Epidermal melanocyte (primary cell): Measurements from ENCODE around the gene FKBP5.

Experiments used
- DNase-seq: peaks from one replicate; pipeline ENCODE4 v3.0.0; 2011; ENCODE audit warnings: low spot score; ENCODE audit not compliant: insufficient read length

FKBP5 gene

GRCh38 chr6:35665573-35665972 is 23.1 kb downstream of the FKBP5 start:
- DNase-seq: no peak

DNA sequence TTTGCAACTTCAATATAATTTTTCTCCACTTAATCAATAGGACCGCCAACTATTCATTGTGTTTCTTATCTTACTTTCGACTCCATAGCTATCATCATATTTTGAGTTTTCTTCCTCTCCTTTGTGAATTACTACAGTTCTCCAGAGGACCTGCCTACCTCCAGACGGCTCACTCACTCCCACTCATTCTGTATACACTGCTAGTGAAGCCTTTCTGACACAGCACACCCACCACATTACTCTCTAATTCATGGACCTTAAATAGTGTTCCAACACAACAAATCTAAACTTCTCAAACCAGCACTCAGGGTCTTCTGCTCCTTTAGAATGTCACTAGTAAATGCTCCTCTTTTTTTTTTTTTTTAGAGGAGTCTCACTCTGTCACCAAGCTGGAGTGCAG is 23.8 kb downstream of the FKBP5 start:
- no peak for DNase-seq

DNA sequence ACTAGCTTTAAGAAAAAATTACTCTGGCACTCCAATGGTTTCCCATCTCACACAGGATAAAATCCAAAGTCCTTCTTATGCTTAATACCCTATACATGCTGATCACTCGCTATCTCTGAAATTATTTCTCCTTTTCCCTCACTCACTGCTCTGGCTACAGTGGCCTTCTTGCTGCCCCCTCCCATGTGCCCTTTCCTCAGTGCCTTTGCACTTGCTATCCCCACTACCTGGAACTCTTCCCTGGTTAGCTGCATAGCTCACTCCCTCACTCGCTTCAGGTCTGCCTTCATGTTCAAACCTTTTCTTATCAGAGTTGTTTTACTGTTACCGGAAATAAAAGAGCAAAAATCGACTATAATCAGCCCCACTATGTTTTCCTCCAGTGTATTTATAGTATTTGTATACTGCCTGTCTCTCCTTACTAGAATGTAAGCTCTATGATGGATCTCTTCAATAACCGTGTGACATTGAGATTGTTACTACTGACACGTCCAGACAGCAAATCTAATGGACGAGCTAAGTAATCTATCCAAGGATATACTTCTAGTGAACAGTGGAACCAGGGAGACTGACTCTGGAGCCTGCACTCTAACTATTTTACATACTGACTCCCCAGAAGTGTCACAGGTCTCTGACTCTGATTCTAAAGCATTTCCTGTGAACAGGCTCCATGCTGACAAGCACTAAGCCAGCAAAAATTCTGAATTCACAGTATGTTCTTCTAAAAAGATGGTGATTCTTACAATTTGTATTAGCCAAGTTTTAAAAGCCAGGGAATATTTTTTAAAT is 25.1 kb downstream of the FKBP5 start:
- no peak for DNase-seq

DNA sequence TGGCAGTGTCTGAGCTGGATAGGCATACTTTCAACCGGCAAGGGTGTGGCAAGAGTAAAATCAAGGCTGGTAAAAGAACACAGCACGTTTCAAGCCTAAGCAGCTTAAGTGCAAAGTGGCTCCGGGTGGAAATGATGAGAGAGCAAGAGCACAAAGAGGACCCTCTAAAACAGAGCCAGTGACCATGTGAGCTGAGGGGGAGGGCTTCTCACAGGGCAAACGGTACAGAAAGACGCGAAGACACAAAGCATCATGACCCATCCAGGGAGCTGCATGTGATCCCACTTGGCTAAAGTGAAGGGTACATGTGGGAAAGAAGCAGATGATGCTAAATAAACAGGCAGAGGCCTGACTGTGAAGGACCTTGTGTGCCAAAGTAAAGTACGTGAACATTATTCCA is 25.7 kb downstream of the FKBP5 start:
- DNase-seq: no peak

DNA sequence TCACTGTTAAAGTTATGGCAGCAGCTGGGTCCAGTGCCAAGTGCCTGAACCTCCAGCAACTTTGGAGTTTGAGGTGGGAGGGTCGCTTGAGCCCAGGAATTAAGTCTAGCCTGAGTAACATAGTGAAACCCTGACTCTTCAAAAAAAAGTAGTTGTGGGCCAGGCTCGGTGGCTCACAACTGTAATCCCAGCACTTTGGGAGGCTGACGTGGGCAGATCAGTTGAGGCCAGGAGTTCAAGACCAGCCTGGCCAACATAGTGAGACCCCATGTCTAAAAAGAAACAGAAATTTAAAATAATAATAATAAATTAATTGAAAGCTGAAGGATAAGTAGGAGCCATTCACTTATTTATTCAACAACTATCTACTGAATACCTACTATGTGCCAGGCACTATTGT is 33.8 kb downstream of the FKBP5 start:
- no peak for DNase-seq

- DNase-seq: no peak
Observed at GRCh38 chr6:35651244-35651643, 37.5 kb downstream of the FKBP5 start.

DNA sequence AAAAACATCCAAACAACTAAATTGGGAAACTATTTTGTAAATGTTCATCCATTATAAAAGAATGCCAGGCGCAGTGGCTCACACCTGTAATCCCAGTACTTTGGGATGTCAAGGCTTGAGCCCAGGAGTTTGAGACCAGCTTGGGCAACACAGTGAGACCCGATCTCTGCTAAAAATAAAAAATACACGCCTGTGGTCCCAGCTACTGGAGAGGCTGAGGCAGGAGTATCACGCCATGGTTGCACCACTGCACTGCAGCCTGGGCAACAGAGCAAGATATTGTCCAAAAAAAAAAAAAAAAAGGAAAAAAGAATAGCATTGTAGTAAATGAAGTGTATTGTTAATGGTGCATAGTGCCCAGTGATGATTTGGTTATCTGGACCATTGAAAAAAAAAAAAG is 38.7 kb downstream of the FKBP5 start:
- DNase-seq: no peak

DNA sequence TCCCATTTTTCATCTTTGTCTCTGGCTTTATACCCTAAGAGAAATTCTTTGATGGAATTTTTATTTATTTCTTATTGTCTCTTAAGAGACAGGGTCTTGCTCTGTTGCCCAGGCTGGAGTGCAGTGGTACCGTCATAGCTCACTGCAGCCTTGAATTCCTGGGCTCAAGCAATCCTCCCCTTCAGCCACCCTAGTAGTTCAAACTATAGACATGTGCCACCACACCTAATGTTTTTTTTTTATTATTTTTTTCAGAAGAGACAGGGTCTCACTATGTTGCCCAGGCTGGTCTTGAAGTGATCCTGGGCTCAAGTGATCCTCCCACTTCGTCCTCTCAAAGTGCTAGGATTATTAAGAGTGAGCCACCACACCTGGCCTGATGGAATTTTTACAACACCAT is 40.5 kb downstream of the FKBP5 start:
- DNase-seq: no peak

DNA sequence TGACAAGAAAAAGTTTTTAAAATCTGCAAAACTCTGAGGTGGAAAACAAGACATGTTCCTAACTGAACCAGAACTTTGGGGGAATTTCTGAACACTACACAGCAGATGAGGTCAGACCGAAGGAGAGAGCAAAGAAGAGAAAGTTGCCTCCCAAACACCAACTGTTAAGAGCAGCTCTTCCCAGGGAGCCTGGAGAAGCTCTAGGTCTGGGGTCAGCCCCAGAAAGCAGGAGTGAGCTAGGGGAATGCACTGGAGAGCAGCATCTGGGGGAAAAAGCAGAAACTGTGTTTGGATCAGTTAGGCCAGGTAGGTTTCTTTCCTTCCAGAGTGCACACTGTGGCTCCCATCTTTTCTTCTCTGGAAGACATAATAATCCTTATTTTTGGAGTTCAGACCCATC is 41.3 kb downstream of the FKBP5 start:
- no peak for DNase-seq

DNA sequence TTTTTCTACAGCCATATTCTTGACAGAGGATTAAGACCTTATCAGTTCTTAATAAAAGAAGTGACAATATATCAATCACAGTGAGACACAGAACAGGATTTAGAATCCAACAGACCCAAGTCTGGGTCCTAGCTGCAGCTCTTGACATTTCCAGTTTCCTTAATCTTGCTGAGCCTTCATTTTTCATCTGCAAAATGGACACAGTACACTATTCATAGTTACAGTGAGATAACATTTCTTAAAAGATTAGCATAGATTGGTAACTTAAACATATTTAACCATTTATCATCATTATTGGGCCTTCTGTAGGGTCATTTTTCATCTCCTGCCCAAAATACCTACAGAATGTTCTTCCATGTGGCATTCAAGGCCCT is 45.6 kb downstream of the FKBP5 start:
- no peak for DNase-seq

- no peak for DNase-seq
Observed at GRCh38 chr6:35642471-35643161, 46.1 kb downstream of the FKBP5 start.

DNA sequence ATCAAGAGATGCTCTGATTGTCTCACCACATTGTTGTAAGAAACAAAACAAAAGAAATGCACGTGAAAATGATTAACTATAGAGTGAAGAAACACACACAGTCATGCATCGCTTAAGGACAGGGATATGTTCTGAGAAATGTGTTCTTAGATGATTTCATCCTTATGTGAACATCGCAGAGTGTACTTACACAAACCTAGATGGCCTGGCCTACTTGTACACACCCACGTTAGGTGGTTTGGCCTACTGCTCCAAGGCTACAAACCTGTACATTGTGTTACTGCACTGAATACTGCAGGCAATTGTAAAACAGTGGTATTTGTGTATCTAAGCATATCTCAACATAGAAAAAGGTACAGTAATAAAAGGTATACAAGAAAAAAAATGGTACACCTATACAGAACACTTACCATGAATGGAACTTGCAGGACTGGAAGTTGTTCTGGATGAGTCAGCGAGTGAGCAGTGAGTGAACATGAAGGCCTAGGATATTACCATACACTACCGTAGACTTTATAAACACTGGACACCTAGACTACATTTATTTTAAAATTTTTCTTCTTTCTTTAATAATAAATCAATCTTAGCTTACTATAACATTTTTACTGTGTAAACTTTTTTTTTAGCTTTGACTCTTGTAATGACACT is 48.6 kb downstream of the FKBP5 start:
- DNase-seq: no peak

- no peak for DNase-seq
Observed at GRCh38 chr6:35638679-35639078, 50.0 kb downstream of the FKBP5 start.

DNA sequence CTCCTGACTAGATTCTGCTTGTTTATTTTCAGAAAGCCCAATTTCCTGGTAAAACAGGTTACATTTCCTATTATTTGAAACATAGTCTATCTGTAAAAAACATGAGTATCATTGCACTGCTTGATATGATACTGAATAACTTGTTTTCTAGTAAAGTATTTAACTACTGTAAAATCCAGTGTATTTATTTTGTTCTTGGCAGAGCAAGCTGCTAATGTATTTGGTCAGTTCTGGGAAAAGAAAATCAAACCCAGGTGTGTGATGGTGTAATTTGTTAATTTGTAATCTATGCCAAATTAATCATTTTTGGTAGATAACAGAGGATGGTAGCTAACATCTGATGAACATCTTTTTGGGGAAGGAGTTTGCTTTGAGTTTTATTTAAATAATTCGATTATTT is 50.8 kb downstream of the FKBP5 start:
- no peak for DNase-seq

GRCh38 chr6:35635601-35636597 is 52.8 kb downstream of the FKBP5 start:
- no peak for DNase-seq

DNA sequence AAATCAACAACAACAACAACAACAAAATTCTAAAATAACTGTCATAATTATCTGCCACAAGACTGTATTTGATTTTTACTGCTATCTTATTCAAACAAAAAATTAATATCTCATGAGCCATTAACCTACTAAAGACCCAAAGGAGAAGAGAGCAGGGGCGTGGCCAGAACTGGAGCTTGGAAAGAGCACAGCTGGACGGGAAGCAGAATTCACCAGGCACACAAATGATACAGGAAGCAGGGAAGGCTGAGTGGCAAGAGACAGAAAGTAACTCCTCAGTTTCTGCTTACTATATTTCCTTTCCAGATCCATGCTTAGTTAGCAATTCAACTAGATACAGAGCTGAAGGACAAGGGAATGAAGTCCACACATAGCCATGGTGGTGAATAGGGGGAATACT is 54.4 kb downstream of the FKBP5 start:
- DNase-seq: no peak

DNA sequence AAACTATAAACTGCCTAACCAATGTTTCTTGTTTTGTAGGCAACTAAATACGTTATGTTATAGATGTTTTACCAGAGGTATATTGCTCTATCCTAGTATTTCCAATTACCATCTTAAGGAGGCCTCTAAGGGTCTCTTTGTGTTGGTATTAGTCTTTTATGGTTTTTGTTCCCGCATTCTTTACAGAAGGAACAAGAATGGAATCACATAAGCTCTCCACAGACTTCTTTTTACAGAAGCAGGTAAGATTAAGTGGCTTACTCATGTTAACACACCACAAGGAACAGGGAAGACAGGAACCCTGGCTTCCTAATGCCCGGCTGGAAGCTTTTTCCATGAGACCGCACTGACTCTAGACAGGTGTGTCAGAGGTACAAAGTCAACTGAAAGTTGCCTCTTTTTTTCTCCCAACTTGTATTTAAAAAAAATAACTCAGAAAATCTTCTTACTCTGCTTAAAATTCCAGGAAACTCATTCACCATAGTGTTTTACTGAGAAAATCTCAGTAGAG is 55.1 kb downstream of the FKBP5 start:
- DNase-seq: no peak

GRCh38 chr6:35629876-35630378 is 58.8 kb downstream of the FKBP5 start:
- no peak for DNase-seq

GRCh38 chr6:35626401-35626800 is 62.3 kb downstream of the FKBP5 start:
- DNase-seq: no peak

DNA sequence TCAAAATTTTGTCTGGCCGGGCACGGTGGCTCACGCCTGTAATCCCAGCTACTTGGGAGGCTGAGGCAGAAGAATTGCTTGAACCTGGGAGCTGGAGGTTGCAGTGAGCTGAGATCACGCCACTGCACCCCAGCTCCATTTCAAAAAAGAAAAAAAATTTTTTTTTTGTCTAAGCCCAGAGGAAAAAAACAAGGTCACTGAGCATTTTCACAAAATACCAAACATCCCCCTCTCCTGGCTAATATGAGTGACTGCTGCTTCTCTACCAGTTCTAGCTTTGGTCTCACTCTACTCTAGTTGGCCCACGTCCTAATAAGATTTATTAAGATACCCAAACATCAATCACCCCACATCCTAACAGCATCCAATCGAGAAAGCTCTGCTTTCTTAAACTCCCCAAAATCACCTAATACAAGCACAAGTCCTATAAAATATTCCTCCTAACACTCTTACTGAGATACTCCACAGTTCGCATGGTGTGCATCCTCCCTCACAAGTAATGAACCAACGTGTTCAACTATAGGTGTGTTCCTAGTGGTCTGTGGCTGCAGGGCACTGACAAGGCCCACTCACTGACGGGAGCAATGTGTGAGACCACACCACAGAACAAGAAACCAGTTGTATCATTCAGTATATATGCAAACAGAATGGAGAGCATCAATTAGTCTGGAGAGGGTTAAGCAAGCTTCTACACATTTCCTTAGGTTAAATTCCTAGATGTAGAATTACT is 64.2 kb downstream of the FKBP5 start:
- no peak for DNase-seq
